Measurements from ENCODE around the gene TMEM163. TPM values are rescaled to one million over a fixed set of nuclear protein-coding genes. Genes with fewer than 3 reads are reported as not detected.

Gene TMEM163
- polyA plus RNA-seq, 3 donors = 0.01 TPM; not detected in 2

- intact Hi-C loops (cut with micrococcal nuclease) = no loop called here
- Histone ChIP-seq H3K27ac (ENCODE audit: low read depth in 1 of 2, low read length in 2 of 2) (no peak overlapping the region), H3K79me2 (ENCODE audit: insufficient read depth, low read length) (no peaks in the 10 kb centered on the region), H3K9ac (ENCODE audit: insufficient read depth, low read length, poor library complexity, severe bottlenecking) (no peak overlapping the region), H4K20me1 (ENCODE audit: insufficient read depth, low read length) (no peaks in the 10 kb centered on the region), H3K4me1 (ENCODE audit: control insufficient read depth in 1 of 2, insufficient read depth in 2 of 2, low read length in 2 of 2) (no peaks in the 10 kb centered on the region), H3K4me3 (replicated peaks in 1 of 3; ENCODE audit: low read depth in 2 of 3, low read length in 3 of 3) (no peak overlapping the region), H3K27me3 (ENCODE audit: control insufficient read depth in 2 of 2, insufficient read depth in 2 of 2, low read length in 2 of 2) (no peaks in the 10 kb centered on the region), H3K9me3 (replicated peaks in 1 of 2; ENCODE audit: control insufficient read depth in 1 of 2, insufficient read depth in 1 of 2, low read length in 2 of 2) (no peaks in the 10 kb centered on the region), H3K4me2 (replicated peaks; ENCODE audit: extremely low read depth, low read length, poor library complexity, severe bottlenecking) (no peak overlapping the region), H2AFZ (ENCODE audit: insufficient read depth, low read depth, low read length, poor library complexity, severe bottlenecking) (no peak overlapping the region), H3K36me3 (replicated peaks in 1 of 2; ENCODE audit: control insufficient read depth in 1 of 2, insufficient read depth in 2 of 2, low read length in 2 of 2) (peaks cover 3 to 29% of the 10 kb centered on the region in 2 donors)
- Mint-ChIP-seq H3K4me3 (no peak overlapping the region), H3K27ac (no peak overlapping the region), H3K27me3 (ENCODE audit: low read depth in 3 of 3) (peaks cover 0 to 2% (median 0%) of the 10 kb centered on the region in 3 donors), H3K36me3 (peaks cover 26 to 41% of the 10 kb centered on the region in 2 donors), H3K4me1 (peaks cover 32% of the 10 kb centered on the region), H3K9me3 (no peaks in the 10 kb centered on the region)
- no peak for TF ChIP-seq CTCF (IDR thresholded peaks at IDR 0.05)
- no peak for DNase-seq
- 83% methylated on average over 3 of the region's 6 CpGs for WGBS (ENCODE audit: insufficient coverage)
Observed at GRCh38 chr2:134411279-134411827, 307.4 kb downstream of the TMEM163 start.

DNA sequence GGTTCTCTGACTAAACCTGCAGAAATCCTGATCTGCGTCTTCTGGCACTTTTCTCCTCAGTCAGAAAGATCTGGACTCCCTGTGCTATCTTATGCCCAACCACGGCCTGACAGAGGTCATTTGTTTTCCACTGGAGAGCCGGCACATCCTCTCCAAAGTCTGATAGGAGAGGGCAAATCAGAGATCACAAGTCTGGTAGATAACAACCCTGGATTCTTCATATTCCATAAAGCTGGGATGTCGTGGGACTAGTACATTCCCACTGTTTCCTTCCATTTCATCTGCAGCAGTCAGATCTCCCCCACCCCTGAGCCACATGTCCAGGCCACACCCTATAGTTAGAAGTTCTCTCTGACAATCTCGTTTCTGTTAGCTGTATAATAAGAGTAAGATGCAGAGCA, 308.0 kb downstream of the TMEM163 start:
- Mint-ChIP-seq H3K9me3 (no peaks in the 10 kb centered on the region), H3K27me3 (ENCODE audit: low read depth in 3 of 3) (peaks cover 0 to 2% (median 0%) of the 10 kb centered on the region in 3 donors), H3K27ac (no peak overlapping the region), H3K4me1 (peaks cover 32% of the 10 kb centered on the region), H3K4me3 (no peak overlapping the region), H3K36me3 (peaks cover 28 to 42% of the 10 kb centered on the region in 2 donors)
- Histone ChIP-seq H3K27me3 (ENCODE audit: control insufficient read depth in 2 of 2, insufficient read depth in 2 of 2, low read length in 2 of 2) (no peaks in the 10 kb centered on the region), H2AFZ (ENCODE audit: insufficient read depth, low read depth, low read length, poor library complexity, severe bottlenecking) (no peak overlapping the region), H3K27ac (ENCODE audit: low read depth in 1 of 2, low read length in 2 of 2) (no peak overlapping the region), H3K9me3 (replicated peaks in 1 of 2; ENCODE audit: control insufficient read depth in 1 of 2, insufficient read depth in 1 of 2, low read length in 2 of 2) (no peaks in the 10 kb centered on the region), H3K4me3 (replicated peaks in 1 of 3; ENCODE audit: low read depth in 2 of 3, low read length in 3 of 3) (no peak overlapping the region), H3K4me1 (ENCODE audit: control insufficient read depth in 1 of 2, insufficient read depth in 2 of 2, low read length in 2 of 2) (no peaks in the 10 kb centered on the region), H3K9ac (ENCODE audit: insufficient read depth, low read length, poor library complexity, severe bottlenecking) (no peak overlapping the region), H4K20me1 (ENCODE audit: insufficient read depth, low read length) (no peaks in the 10 kb centered on the region), H3K4me2 (replicated peaks; ENCODE audit: extremely low read depth, low read length, poor library complexity, severe bottlenecking) (no peak overlapping the region), H3K36me3 (replicated peaks in 1 of 2; ENCODE audit: control insufficient read depth in 1 of 2, insufficient read depth in 2 of 2, low read length in 2 of 2) (peaks cover 3 to 29% of the 10 kb centered on the region in 2 donors), H3K79me2 (ENCODE audit: insufficient read depth, low read length) (no peaks in the 10 kb centered on the region)
- WGBS (ENCODE audit: insufficient coverage) = 100% methylated on average over 2 of the region's 5 CpGs
- intact Hi-C loops (cut with micrococcal nuclease) = no loop called here
- no peak for TF ChIP-seq CTCF (IDR thresholded peaks at IDR 0.05)
- no peak for DNase-seq
